Muscle layer of colon (tissue), 2 donors: ENCODE data around the gene GRIP2.

Experiments used
- H3K27ac ChIP-seq: one replicate; pipeline ENCODE4 v1.7.0; 2013; ENCODE audit warnings: low read depth, mild to moderate bottlenecking, low read length, moderate library complexity
- H3K27me3 ChIP-seq, 2 donors: one replicate each; pipeline ENCODE4 v1.7.0; 2013; ENCODE audit warnings: low read length in 2 of 2, mild to moderate bottlenecking in 2 of 2; ENCODE audit not compliant: insufficient read depth in 2 of 2, control insufficient read depth in 1 of 2
- H3K36me3 ChIP-seq: one replicate; pipeline ENCODE4 v1.7.0; 2013; ENCODE audit warnings: mild to moderate bottlenecking, low read length; ENCODE audit not compliant: insufficient read depth
- H3K4me1 ChIP-seq: one replicate; pipeline ENCODE4 v1.7.0; 2013; ENCODE audit warnings: mild to moderate bottlenecking, low read length; ENCODE audit not compliant: insufficient read depth
- H3K4me3 ChIP-seq, 2 donors: one replicate each; pipeline ENCODE4 v1.7.0; 2013; ENCODE audit warnings: low read length in 2 of 2, low read depth in 1 of 2, mild to moderate bottlenecking in 1 of 2, moderate library complexity in 1 of 2
- H3K9ac ChIP-seq: one replicate; pipeline ENCODE4 v1.7.0; 2013; ENCODE audit warnings: low read length
- H3K9me3 ChIP-seq: one replicate; pipeline ENCODE4 v1.7.0; 2013; ENCODE audit warnings: mild to moderate bottlenecking, low read length
- donor health status: abdominal sarcoma.
- donor health status: Adenocarcinoma of cecum.

GRIP2 gene

GRCh38 chr3:14440531-14441239, 99.5 kb downstream of the GRIP2 start:
- Histone ChIP-seq H3K36me3 (no peaks in the 10 kb centered on the region), H3K4me3 (no peak overlapping the region), H3K27ac (no peak overlapping the region), H3K9me3 (no peaks in the 10 kb centered on the region), H3K9ac (no peak overlapping the region), H3K4me1 (peaks cover 3% of the 10 kb centered on the region), H3K27me3 (no peaks in the 10 kb centered on the region)

- Histone ChIP-seq H3K9ac (no peak overlapping the region), H3K9me3 (no peaks in the 10 kb centered on the region), H3K36me3 (no peaks in the 10 kb centered on the region), H3K4me3 (no peak overlapping the region), H3K4me1 (peaks cover 8% of the 10 kb centered on the region), H3K27ac (no peak overlapping the region), H3K27me3 (no peaks in the 10 kb centered on the region)
Observed at GRCh38 chr3:14440168-14440518, 100.0 kb downstream of the GRIP2 start.

DNA sequence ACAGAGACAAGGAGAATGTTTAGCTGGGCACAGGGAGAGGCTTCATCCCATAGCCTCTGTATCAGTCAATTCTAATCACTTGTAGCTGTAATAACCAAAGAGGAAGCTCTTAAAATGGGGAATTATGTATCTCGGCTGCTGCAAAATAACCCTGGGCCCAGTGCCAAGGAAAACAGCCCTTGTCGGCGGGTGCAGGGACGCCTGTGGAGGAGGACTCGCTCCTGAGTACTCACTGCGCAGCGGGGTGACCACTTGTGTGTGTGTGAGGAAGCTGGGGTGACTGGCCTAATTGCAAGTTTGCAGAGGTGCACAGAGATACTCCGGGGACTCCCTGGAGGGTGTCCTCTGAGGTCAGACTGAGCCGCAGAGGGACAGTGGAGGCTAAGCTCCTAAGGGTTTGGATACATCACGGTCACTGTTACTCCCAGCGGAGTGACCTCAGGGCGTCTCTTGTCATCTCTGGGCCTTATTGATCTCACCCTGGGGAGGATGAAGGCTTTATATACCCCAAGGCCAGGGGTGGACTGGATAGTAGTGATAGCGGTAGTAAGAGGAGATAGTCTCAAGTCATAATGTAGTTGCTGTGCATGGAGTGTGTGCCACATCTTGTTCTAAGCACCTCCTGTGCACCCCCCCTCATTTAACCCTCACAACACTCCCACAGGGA, 100.5 kb downstream of the GRIP2 start:
- H3K9me3 ChIP-seq, result no peaks in the 10 kb centered on the region
- no peak overlapping the region for H3K27ac ChIP-seq
- no peak overlapping the region for H3K9ac ChIP-seq
- H3K4me3 ChIP-seq, result no peak overlapping the region
- no peaks in the 10 kb centered on the region for H3K27me3 ChIP-seq
- peaks cover 14% of the 10 kb centered on the region for H3K4me1 ChIP-seq
- no peaks in the 10 kb centered on the region for H3K36me3 ChIP-seq
